ENCODE results near the gene CSF3R. TPM values are rescaled to one million over a fixed set of nuclear protein-coding genes. Genes with fewer than 3 reads are reported as not detected.

Gene CSF3R
- total RNA-seq, 4 donors from 2014 or later = 12.5 to 27.8 (median 19.8) TPM

GRCh38 chr1:36517011-36517771 is 34.5 kb upstream of the CSF3R start:
- H3K27ac ChIP-seq = no peak overlapping the region
- no peaks in the 10 kb centered on the region for H3K36me3 ChIP-seq
- WGBS, 2 donors = 53 to 54% methylated on average over 16 of the region's 16 CpGs
- H3K4me1 ChIP-seq = no peaks in the 10 kb centered on the region
- H3K9me3 ChIP-seq = no peaks in the 10 kb centered on the region
- no peak for DNase-seq (ENCODE audit: low spot score in 2 of 2)
- no peaks in the 10 kb centered on the region for H3K27me3 ChIP-seq
- no peak overlapping the region for H3K4me3 ChIP-seq
- TF ChIP-seq POLR2A (IDR thresholded peaks at IDR 0.05) (no peak), EP300 (IDR thresholded peaks at IDR 0.05) (no peak), CTCF (IDR thresholded peaks at IDR 0.05) (no peak)

DNA sequence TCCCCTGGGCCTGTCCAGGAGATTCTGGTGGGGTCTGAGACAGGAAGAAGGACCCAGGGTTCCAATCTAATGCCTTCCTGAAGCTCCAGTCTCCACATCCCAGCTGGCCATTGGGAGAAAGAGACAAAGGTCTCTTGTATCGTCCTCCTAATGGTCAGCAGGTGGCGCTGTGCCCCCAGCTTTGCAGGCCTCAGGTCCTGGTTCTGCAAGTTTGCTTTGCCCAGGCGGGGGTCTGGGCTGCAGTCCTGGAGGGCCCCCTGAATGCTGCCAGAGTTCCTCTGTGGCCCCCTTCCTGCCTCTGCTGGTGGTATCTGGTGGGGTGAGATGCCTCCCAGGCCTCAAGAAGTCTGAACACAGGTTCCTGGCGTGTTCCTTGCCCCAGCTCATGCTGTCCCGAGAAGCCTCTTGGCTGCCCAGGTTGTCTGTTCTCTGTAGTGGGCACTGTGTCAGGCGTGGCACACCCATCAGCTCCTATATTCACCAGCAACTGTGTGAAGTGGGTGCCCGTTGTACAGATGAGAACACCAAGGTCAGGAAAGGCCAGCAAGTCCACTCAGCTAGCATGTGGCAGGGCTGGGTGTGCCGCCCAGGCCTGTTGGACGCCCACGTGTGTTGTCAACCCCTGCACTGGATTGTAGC is 33.8 kb upstream of the CSF3R start:
- no peak overlapping the region for H3K4me3 ChIP-seq
- no peak for DNase-seq (ENCODE audit: low spot score in 2 of 2)
- no peaks in the 10 kb centered on the region for H3K4me1 ChIP-seq
- H3K9me3 ChIP-seq = no peaks in the 10 kb centered on the region
- no peak overlapping the region for H3K27ac ChIP-seq
- no peaks in the 10 kb centered on the region for H3K36me3 ChIP-seq
- 29 to 55% methylated on average over 6 to 8 of the region's 10 CpGs for WGBS, 2 donors
- TF ChIP-seq EP300 (IDR thresholded peaks at IDR 0.05) (no peak), CTCF (IDR thresholded peaks at IDR 0.05) (peak; percentile 45 to 62 (median 55))
- H3K27me3 ChIP-seq = no peaks in the 10 kb centered on the region

- no peaks in the 10 kb centered on the region for H3K9me3 ChIP-seq
- H3K4me3 ChIP-seq = no peak overlapping the region
- no peaks in the 10 kb centered on the region for H3K36me3 ChIP-seq
- WGBS, 2 donors = 89 to 92% methylated on average over 9 of the region's 10 CpGs
- no peak for DNase-seq (ENCODE audit: low spot score in 2 of 2)
- no peaks in the 10 kb centered on the region for H3K4me1 ChIP-seq
- TF ChIP-seq EP300 (IDR thresholded peaks at IDR 0.05) (no peak), POLR2A (IDR thresholded peaks at IDR 0.05) (no peak), CTCF (IDR thresholded peaks at IDR 0.05) (no peak)
- H3K27ac ChIP-seq = no peak overlapping the region
- no peaks in the 10 kb centered on the region for H3K27me3 ChIP-seq
These were observed 32.8 kb upstream of the CSF3R start for GRCh38 chr1:36515315-36516138.

DNA sequence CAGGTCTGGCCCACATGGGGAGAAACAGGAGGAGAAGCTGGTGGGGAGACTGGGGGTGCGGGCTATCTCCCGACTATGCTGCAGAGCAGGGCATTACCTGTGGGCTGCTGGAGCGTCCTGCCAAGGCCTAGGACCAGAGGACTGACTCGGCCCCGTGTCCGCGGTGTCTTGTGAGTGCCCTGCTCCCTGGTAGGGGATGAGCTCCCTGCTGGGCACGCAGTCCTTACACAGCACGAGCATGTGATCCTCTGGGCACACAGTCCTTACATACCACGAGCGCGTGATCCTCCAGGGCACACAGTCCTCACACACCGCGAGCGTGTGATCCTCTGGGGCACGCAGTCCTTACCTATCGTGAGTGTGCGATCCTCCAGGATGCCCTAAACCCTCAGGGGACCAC is 31.8 kb upstream of the CSF3R start:
- no peaks in the 10 kb centered on the region for H3K9me3 ChIP-seq
- H3K27me3 ChIP-seq = no peaks in the 10 kb centered on the region
- no peaks in the 10 kb centered on the region for H3K4me1 ChIP-seq
- 81 to 91% methylated on average over 18 of the region's 18 CpGs for WGBS, 2 donors
- H3K36me3 ChIP-seq = no peaks in the 10 kb centered on the region
- TF ChIP-seq CTCF (IDR thresholded peaks at IDR 0.05) (no peak), EP300 (IDR thresholded peaks at IDR 0.05) (no peak), POLR2A (IDR thresholded peaks at IDR 0.05) (no peak)
- H3K4me3 ChIP-seq = no peak overlapping the region
- H3K27ac ChIP-seq = no peak overlapping the region
- DNase-seq (ENCODE audit: low spot score in 2 of 2) = no peak
